Coronary artery (tissue), 2 donors: ENCODE measurements around the gene NRG2.

Experiments used
- DNase-seq: peaks from one replicate; pipeline ENCODE4 v3.0.0-alpha.2; 2017; ENCODE audit warnings: low spot score
- H3K27ac ChIP-seq, 2 donors: fragments of 200-600 bp; sonication (generic); one replicate each; pipeline ENCODE4 v1.5.1; 2016 to 2019
- H3K4me3 ChIP-seq: fragments of 200-600 bp; sonication (generic); 2 replicates; pipeline ENCODE4 v1.5.1; 2016; ENCODE audit warnings: mild to moderate bottlenecking, moderate library complexity
- CTCF ChIP-seq: fragments of 200-600 bp; sonication (generic); IDR thresholded peaks from one replicate; pipeline ENCODE4 v1.5.1; 2019; ENCODE audit warnings: antibody characterized with exemption

NRG2 gene

GRCh38 chr5:139810341-139811273 lies 232.5 kb downstream of the NRG2 start:
- H3K4me3 ChIP-seq, result no peak overlapping the region
- no peak for TF ChIP-seq CTCF
- no peak overlapping the region for H3K27ac ChIP-seq
- DNase-seq, result no peak

DNA sequence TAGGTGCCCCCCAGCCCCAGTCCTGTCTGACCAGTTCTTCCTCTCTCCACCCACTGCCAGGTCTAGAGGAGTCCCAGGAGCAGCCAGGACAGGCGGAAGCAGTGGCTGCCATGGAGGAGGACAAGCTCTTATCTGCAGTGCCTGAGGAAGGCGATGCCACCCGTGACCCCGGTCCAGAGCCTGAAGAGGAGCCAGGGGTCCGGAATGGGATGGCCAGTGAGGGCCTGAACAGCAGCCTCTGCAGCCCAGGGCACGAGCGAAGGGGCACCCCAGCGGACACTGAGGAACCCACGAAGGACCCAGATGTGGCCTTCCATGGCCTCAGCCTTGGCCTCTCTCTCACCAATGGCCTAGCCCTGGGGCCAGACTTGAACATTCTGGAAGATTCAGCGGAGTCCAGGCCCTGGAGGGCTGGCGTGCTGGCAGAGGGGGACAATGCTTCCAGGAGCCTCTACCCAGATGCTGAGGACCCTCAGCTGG lies 233.7 kb downstream of the NRG2 start:
- Histone ChIP-seq H3K4me3 (no peak overlapping the region), H3K27ac (no peak overlapping the region)
- no peak for TF ChIP-seq CTCF
- no peak for DNase-seq

DNA sequence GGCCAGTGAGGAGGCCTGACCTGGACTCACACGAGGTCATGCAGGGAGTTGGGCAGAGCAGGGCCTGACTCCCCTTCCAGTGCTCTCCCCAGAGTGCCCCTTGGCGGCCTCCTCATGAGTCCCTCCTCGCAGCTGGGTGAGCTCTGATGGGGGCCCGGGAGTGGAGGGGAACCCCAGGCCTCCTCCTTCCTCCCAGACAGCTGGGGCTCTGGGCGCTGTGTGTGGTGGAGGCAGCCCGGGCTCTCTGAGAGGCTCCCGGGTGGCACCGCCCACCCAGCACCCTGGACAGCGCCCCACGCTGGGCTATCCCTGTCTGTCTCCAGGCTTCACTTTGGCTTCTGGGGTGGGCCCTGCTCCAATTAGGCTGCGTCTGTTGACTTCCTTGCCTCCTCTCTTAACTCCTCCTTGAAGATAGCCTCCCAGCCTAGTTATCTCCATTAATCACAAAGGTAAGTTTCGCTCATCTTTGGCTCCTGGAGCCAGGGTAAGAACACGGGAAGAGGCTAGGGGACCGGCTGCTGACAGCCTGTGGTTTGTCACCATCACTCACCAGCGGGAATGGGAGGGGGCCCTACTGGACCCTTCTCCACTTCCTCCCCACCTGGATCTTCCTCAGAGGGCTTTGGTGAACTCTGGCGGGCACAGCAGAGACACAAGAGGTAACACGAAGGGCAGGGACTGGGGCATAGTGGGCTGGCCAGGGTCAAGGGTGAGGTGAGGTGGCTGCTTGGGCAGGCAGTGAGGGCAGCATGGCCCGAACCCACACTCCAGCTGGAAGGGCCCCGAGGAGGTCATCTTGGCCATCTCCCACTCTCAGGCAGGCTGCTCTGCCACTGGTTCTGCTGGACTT lies 234.4 kb downstream of the NRG2 start:
- Histone ChIP-seq H3K27ac (no peak overlapping the region), H3K4me3 (no peak overlapping the region)
- no peak for TF ChIP-seq CTCF
- DNase-seq, result no peak

DNA sequence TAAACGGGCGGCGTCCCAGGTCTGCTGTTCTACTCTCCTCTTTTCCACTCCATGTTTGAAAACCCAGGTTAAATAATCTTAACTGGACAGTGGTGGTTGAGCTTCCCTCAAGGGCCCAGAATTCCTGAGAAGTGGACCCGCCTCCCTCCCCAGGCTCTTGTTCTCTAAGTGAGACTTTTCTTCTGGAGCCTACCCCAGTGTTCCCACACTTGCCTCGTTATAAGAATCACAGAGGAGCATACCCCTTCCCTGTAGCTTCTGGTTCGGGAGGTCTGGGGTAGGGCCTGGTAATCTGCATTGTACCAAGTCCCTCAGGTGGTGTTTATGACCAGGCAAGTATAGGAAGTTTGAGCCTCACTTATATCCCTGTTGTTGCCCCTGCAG lies 235.5 kb downstream of the NRG2 start:
- TF ChIP-seq CTCF, result no peak
- no peak overlapping the region for H3K4me3 ChIP-seq
- no peak for DNase-seq
- H3K27ac ChIP-seq, result no peak overlapping the region

DNA sequence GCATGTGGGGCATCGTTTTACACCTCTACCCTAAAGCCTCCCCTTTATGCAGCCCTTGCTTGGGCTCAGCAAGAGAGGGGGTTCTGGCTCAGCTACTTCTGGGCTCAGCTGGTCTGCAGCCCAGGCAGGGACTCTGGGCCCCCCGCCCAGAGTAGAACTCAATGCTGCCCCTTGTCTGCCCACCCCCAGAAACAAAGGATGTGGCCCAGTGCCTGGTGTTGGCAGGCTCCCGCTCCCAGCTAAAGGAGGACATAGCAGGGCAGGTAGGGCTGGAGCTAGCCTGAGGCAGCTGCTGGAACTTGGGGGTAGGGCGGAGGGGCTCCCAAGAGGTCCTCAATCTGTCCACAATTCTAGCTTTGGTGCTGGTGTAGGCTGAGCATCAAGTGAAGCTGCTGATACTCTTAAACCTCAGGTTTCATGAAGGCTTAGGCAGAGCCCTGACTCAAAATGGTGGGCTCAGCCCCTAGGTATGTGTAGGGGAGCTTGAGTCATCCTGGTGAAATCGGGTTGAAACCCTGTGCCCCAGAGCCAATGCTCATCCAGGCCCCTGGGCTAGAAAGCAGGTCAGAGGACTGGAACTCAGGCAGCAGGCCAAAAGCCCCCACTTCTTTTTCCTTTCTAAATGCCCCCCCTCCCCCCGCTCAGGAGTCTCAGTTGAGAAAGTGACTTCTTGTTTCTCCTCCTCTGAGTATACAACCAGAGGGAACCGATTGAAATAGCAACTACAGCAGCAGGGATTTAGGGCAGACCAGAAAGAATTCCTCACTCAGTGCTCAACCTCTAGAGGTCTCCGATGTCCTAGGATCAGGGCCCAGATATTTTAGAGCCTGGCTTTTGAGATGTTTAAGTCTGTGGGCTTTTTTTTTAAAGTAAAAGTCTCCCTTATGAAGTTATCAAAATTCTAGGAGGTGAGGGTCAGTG lies 236.1 kb downstream of the NRG2 start:
- no peak overlapping the region for H3K27ac ChIP-seq
- no peak for TF ChIP-seq CTCF
- DNase-seq, result no peak
- H3K4me3 ChIP-seq, result no peak overlapping the region

DNA sequence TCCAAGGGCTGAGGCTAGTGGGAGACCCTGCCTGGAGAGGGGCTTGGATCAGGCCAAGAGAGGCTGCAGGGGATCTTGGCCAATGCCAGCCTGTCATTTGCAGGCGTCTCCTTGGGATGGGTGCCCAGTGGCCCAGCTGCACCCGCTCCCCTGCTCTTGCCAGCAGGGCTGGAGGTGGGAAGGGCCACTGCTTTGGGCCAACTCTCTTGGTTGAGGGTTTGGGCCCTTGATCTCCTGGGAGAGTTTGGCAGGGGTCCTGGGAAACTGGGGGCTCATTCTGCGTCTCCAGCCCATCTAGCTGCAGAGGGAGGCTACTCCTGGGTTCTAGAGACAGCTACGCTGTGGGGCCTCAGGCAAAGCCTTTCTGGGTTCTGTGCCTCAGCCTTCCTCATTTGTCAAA lies 237.0 kb downstream of the NRG2 start:
- Histone ChIP-seq H3K4me3 (no peak overlapping the region), H3K27ac (no peak overlapping the region)
- no peak for TF ChIP-seq CTCF
- DNase-seq, result no peak
